ENCODE measurements around the gene PRPF38B. TPM values are rescaled to one million over a fixed set of nuclear protein-coding genes. Genes with fewer than 3 reads are reported as not detected.

PRPF38B gene
- total RNA-seq, 3 donors from 2014 or later = 32.8 to 38.3 (median 38.2) TPM

- ATAC-seq = peak; percentile 53
- no peak overlapping the region for H3K4me3 ChIP-seq
- no peaks in the 10 kb centered on the region for H3K9me3 ChIP-seq
- TF ChIP-seq CTCF (IDR thresholded peaks at IDR 0.05) = no peak
- H3K4me1 ChIP-seq (ENCODE audit: low read depth) = no peaks in the 10 kb centered on the region
- intact Hi-C loops (cut with DNase I, micrococcal nuclease) = no loop called here
- DNase-seq = peak in 2 of 3 donors; percentile 52 to 57
- H3K36me3 ChIP-seq (ENCODE audit: low read depth) = no peaks in the 10 kb centered on the region
Observed at GRCh38 chr1:108708691-108709660, 16.9 kb downstream of the PRPF38B start.

DNA sequence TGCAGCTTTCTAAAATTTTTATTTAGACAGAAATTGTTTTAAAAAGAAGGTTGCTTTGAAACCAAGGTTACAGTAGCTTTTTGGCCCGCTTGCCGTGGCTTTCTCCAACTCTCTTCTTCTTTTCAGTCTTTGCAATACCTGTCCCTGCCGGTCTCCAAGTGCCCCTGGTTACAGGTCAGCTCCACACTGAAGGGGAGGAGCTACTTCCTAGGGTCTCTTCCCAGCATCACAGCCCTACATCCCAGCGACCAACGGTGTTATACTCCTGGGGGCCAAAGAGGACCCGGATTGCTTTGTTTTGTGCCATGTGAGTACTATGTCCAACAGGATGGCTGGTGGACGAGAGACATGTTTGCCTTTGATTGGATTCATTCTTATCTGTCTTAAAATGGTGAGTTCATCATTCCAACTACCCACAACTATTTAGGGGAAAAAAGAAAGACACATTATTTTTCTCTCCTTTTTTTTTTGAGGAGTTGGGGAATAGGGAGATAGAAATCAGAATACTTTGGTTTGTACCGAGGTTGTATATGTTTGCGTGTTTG is 20.6 kb downstream of the PRPF38B start, which contains the start of gene FNDC7:
FNDC7 (plus strand) TSS at position 303 of the 545 bp plus-strand sequence; CDS start at position 329, 26 bp downstream.
- Histone ChIP-seq H3K36me3 (ENCODE audit: low read depth) (no peaks in the 10 kb centered on the region), H3K4me3 (no peak within 1 kb of the TSS), H3K9me3 (no peaks in the 10 kb centered on the region), H3K4me1 (ENCODE audit: low read depth) (no peaks in the 10 kb centered on the region)
- ATAC-seq (no peak), DNase-seq (no peak)
- intact Hi-C loops (cut with DNase I, micrococcal nuclease) = no loop called here
- no peak for TF ChIP-seq CTCF (IDR thresholded peaks at IDR 0.05)

- H3K9me3 ChIP-seq = no peaks in the 10 kb centered on the region
- intact Hi-C loops (cut with DNase I, micrococcal nuclease) = no loop called here
- DNase-seq (no peak), ATAC-seq (no peak)
- H3K4me3 ChIP-seq = no peak overlapping the region
- no peaks in the 10 kb centered on the region for H3K36me3 ChIP-seq (ENCODE audit: low read depth)
- no peak for TF ChIP-seq CTCF (IDR thresholded peaks at IDR 0.05)
- H3K4me1 ChIP-seq (ENCODE audit: low read depth) = no peaks in the 10 kb centered on the region
Observed at GRCh38 chr1:108715932-108716331, 23.8 kb downstream of the PRPF38B start.

- no peaks in the 10 kb centered on the region for H3K4me1 ChIP-seq (ENCODE audit: low read depth)
- DNase-seq (no peak), ATAC-seq (no peak)
- no peak overlapping the region for H3K4me3 ChIP-seq
- no peaks in the 10 kb centered on the region for H3K36me3 ChIP-seq (ENCODE audit: low read depth)
- no peaks in the 10 kb centered on the region for H3K9me3 ChIP-seq
- TF ChIP-seq CTCF (IDR thresholded peaks at IDR 0.05) = no peak
- intact Hi-C loops (cut with DNase I, micrococcal nuclease) = no loop called here
Observed at GRCh38 chr1:108716437-108717230, 24.5 kb downstream of the PRPF38B start.

DNA sequence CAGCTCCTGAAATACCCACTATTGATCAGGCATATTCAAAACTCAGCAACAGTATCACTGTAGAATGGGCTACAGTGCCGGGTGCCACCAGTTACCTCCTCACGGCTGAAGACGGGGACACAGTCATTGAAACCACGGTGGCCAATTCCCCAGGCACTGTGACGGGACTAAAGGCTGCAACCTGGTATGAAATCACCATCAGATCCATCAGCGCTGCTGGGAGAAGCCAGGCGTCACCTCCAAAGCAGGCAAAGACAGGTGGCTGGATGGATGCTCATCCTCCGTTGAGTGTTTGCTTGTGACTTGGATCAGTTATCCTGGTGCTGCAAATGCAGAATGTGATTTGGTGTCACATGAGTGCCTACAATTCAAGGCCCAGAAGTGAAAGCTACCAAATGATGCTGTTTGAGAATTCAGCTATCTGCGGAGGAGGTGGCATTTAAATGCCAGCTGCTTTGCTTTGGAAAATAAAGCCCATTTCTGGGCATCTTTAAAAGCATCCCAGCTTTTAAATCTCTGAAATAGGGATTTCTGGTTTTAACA is 25.7 kb downstream of the PRPF38B start:
- Histone ChIP-seq H3K9me3 (no peaks in the 10 kb centered on the region), H3K4me3 (no peak overlapping the region), H3K36me3 (ENCODE audit: low read depth) (no peaks in the 10 kb centered on the region), H3K4me1 (ENCODE audit: low read depth) (no peaks in the 10 kb centered on the region)
- no peak for TF ChIP-seq CTCF (IDR thresholded peaks at IDR 0.05)
- ATAC-seq (no peak), DNase-seq (no peak)
- intact Hi-C loops (cut with DNase I, micrococcal nuclease) = no loop called here
